Measurements from ENCODE around the gene DHH. TPM values are rescaled to one million over a fixed set of nuclear protein-coding genes. Genes with fewer than 3 reads are reported as not detected.

Gene DHH
- polyA plus RNA-seq, 3 donors = not detected

- Histone ChIP-seq H4K20me1 (ENCODE audit: insufficient read depth, low read length) (peaks cover 19% of the 10 kb centered on the region), H2AFZ (ENCODE audit: insufficient read depth, low read depth, low read length, poor library complexity, severe bottlenecking) (peak overlapping the region; percentile 39), H3K27ac (ENCODE audit: low read depth in 1 of 2, low read length in 2 of 2) (no peak overlapping the region), H3K4me1 (ENCODE audit: control insufficient read depth in 1 of 2, insufficient read depth in 2 of 2, low read length in 2 of 2) (peaks cover 44 to 57% of the 10 kb centered on the region in 2 donors), H3K9me3 (replicated peaks in 1 of 2; ENCODE audit: control insufficient read depth in 1 of 2, insufficient read depth in 1 of 2, low read length in 2 of 2) (peaks cover 0 to 33% of the 10 kb centered on the region in 2 donors), H3K79me2 (ENCODE audit: insufficient read depth, low read length) (no peaks in the 10 kb centered on the region), H3K4me3 (replicated peaks in 1 of 3; ENCODE audit: low read depth in 2 of 3, low read length in 3 of 3) (peak overlapping the region in 1 of 3 experiments; percentile 51), H3K27me3 (ENCODE audit: control insufficient read depth in 2 of 2, insufficient read depth in 2 of 2, low read length in 2 of 2) (peaks cover 72 to 80% of the 10 kb centered on the region in 2 donors), H3K9ac (ENCODE audit: insufficient read depth, low read length, poor library complexity, severe bottlenecking) (no peak overlapping the region), H3K36me3 (replicated peaks in 1 of 2; ENCODE audit: control insufficient read depth in 1 of 2, insufficient read depth in 2 of 2, low read length in 2 of 2) (peaks cover 14 to 26% of the 10 kb centered on the region in 2 donors), H3K4me2 (replicated peaks; ENCODE audit: extremely low read depth, low read length, poor library complexity, severe bottlenecking) (no peak overlapping the region)
- TF ChIP-seq, protein P1, sequence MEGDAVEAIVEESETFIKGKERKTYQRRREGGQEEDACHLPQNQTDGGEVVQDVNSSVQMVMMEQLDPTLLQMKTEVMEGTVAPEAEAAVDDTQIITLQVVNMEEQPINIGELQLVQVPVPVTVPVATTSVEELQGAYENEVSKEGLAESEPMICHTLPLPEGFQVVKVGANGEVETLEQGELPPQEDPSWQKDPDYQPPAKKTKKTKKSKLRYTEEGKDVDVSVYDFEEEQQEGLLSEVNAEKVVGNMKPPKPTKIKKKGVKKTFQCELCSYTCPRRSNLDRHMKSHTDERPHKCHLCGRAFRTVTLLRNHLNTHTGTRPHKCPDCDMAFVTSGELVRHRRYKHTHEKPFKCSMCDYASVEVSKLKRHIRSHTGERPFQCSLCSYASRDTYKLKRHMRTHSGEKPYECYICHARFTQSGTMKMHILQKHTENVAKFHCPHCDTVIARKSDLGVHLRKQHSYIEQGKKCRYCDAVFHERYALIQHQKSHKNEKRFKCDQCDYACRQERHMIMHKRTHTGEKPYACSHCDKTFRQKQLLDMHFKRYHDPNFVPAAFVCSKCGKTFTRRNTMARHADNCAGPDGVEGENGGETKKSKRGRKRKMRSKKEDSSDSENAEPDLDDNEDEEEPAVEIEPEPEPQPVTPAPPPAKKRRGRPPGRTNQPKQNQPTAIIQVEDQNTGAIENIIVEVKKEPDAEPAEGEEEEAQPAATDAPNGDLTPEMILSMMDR (IDR thresholded peaks at IDR 0.05) = no peak
- peaks cover 0 to 31% (median 8%) of the 10 kb centered on the region in 7 donors for H3K9me3 Mint-ChIP-seq
- intact Hi-C loops (cut with micrococcal nuclease) = no loop called here
- DNase-seq = no peak
- H3K27me3 Mint-ChIP-seq (ENCODE audit: low read depth in 3 of 3) = peaks cover 79 to 84% (median 82%) of the 10 kb centered on the region in 3 donors
- peaks cover 53% of the 10 kb centered on the region for H3K4me1 Mint-ChIP-seq
- peaks cover 30 to 33% of the 10 kb centered on the region in 2 donors for H3K36me3 Mint-ChIP-seq
- no peak overlapping the region for H3K27ac Mint-ChIP-seq
- peak overlapping the region in 1 of 2 donors; percentile 89 for H3K4me3 Mint-ChIP-seq
- WGBS (ENCODE audit: insufficient coverage) = 83% methylated on average over 1 of the region's 4 CpGs
These were observed 1.7 kb downstream of the DHH start for GRCh38 chr12:49092816-49093406.

GRCh38 chr12:49092086-49092815 is 2.4 kb downstream of the DHH start:
- Histone ChIP-seq H3K4me1 (ENCODE audit: control insufficient read depth in 1 of 2, insufficient read depth in 2 of 2, low read length in 2 of 2) (peaks cover 44 to 57% of the 10 kb centered on the region in 2 donors), H3K27ac (ENCODE audit: low read depth in 1 of 2, low read length in 2 of 2) (no peak overlapping the region), H3K9ac (ENCODE audit: insufficient read depth, low read length, poor library complexity, severe bottlenecking) (no peak overlapping the region), H3K36me3 (replicated peaks in 1 of 2; ENCODE audit: control insufficient read depth in 1 of 2, insufficient read depth in 2 of 2, low read length in 2 of 2) (peaks cover 8 to 19% of the 10 kb centered on the region in 2 donors), H3K9me3 (replicated peaks in 1 of 2; ENCODE audit: control insufficient read depth in 1 of 2, insufficient read depth in 1 of 2, low read length in 2 of 2) (peaks cover 0 to 33% of the 10 kb centered on the region in 2 donors), H2AFZ (ENCODE audit: insufficient read depth, low read depth, low read length, poor library complexity, severe bottlenecking) (peak overlapping the region; percentile 39), H3K4me2 (replicated peaks; ENCODE audit: extremely low read depth, low read length, poor library complexity, severe bottlenecking) (peak overlapping the region; percentile 55), H3K4me3 (replicated peaks in 1 of 3; ENCODE audit: low read depth in 2 of 3, low read length in 3 of 3) (peak overlapping the region in 1 of 3 experiments; percentile 51), H3K79me2 (ENCODE audit: insufficient read depth, low read length) (no peaks in the 10 kb centered on the region), H4K20me1 (ENCODE audit: insufficient read depth, low read length) (peaks cover 13% of the 10 kb centered on the region), H3K27me3 (ENCODE audit: control insufficient read depth in 2 of 2, insufficient read depth in 2 of 2, low read length in 2 of 2) (peaks cover 72 to 80% of the 10 kb centered on the region in 2 donors)
- no peak overlapping the region for H3K27ac Mint-ChIP-seq
- peaks cover 0 to 31% (median 8%) of the 10 kb centered on the region in 7 donors for H3K9me3 Mint-ChIP-seq
- 4% methylated on average over 23 of the region's 32 CpGs for WGBS (ENCODE audit: insufficient coverage)
- H3K4me1 Mint-ChIP-seq = peaks cover 53% of the 10 kb centered on the region
- peak in 1 of 3 donors; percentile 18 for DNase-seq
- peak overlapping the region; percentile 41 to 89 for H3K4me3 Mint-ChIP-seq
- TF ChIP-seq, protein P1 (IDR thresholded peaks at IDR 0.05) = no peak
- peaks cover 24 to 27% of the 10 kb centered on the region in 2 donors for H3K36me3 Mint-ChIP-seq
- intact Hi-C loops (cut with micrococcal nuclease) = no loop called here
- H3K27me3 Mint-ChIP-seq (ENCODE audit: low read depth in 3 of 3) = peaks cover 83 to 89% (median 86%) of the 10 kb centered on the region in 3 donors
